Astrocyte (in vitro differentiated cells and primary cell): ENCODE measurements around the gene CIAPIN1.

Experiments
- EZH2 ChIP-seq: IDR thresholded peaks from 2 replicates; pipeline ENCODE4 v1.6.1; 2012; ENCODE audit warnings: mild to moderate bottlenecking, low read length, inconsistent platforms; ENCODE audit not compliant: insufficient read depth
- TF ChIP-seq, protein P1 (sequence below): IDR thresholded peaks from 2 replicates; pipeline ENCODE4 v1.5.1; 2011; ENCODE audit warnings: low read depth, mild to moderate bottlenecking, inconsistent platforms, low read length, moderate library complexity; ENCODE audit not compliant: insufficient read depth

DNA sequence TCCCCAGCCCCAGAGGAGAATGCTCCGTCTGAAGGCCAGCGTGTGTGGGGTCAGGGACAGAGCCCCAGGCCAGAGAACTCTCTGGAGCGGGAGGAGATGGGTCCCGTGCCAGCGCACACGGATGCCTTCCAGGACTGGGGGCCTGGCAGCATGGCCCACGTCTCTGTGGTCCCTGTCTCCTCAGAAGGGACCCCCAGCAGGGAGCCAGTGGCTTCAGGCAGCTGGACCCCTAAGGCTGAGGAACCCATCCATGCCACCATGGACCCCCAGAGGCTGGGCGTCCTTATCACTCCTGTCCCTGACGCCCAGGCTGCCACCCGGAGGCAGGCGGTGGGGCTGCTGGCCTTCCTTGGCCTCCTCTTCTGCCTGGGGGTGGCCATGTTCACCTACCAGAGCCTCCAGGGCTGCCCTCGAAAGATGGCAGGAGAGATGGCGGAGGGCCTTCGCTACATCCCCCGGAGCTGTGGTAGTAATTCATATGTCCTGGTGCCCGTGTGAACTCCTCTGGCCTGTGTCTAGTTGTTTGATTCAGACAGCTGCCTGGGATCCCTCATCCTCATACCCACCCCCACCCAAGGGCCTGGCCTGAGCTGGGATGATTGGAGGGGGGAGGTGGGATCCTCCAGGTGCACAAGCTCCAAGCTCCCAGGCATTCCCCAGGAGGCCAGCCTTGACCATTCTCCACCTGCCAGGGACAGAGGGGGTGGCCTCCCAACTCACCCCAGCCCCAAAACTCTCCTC is 64.5 kb downstream of the CIAPIN1 start:
- no peak for TF ChIP-seq EZH2
- TF ChIP-seq, protein P1, sequence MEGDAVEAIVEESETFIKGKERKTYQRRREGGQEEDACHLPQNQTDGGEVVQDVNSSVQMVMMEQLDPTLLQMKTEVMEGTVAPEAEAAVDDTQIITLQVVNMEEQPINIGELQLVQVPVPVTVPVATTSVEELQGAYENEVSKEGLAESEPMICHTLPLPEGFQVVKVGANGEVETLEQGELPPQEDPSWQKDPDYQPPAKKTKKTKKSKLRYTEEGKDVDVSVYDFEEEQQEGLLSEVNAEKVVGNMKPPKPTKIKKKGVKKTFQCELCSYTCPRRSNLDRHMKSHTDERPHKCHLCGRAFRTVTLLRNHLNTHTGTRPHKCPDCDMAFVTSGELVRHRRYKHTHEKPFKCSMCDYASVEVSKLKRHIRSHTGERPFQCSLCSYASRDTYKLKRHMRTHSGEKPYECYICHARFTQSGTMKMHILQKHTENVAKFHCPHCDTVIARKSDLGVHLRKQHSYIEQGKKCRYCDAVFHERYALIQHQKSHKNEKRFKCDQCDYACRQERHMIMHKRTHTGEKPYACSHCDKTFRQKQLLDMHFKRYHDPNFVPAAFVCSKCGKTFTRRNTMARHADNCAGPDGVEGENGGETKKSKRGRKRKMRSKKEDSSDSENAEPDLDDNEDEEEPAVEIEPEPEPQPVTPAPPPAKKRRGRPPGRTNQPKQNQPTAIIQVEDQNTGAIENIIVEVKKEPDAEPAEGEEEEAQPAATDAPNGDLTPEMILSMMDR: no peak
